ENCODE results near the gene CNTNAP1. TPM values are rescaled to one million over a fixed set of nuclear protein-coding genes. Genes with fewer than 3 reads are reported as not detected.

Gene CNTNAP1
- total and polyA plus RNA-seq, 10 of the 15 experiments (the other 5 are each of a cell fraction or from before 2014, with no cell fraction given) = 0.95 to 29.9 (median 10.4) TPM

Small RNA genes within 50 kb of the gene (microRNA-seq; reads per million reads assigned to microRNA genes)
- not detected for gene MIR6780A

Small RNA genes within 50 kb of the gene (small RNA-seq; reads per million reads assigned to genes)
- gene MIR6780A = not detected

Other genes starting within 250 kb of the CNTNAP1 start
Only the 7 nearest of the 22 such genes appear.
- gene RETREG3, start 73.2 kb upstream of the CNTNAP1 start, total RNA-seq (2014; rRNA removed) = 38.9 and 42.8 TPM in 2 replicates
- 28.7 and 28.9 TPM in 2 replicates for gene RETREG3, start 73.2 kb upstream of the CNTNAP1 start, total RNA-seq (2014; rRNA removed; fragmentation: Illumina TruSeq; extraction: Trizol)
- 47.6 and 50.3 TPM in 2 replicates for gene RETREG3, start 73.2 kb upstream of the CNTNAP1 start, total RNA-seq (2021)
- gene RETREG3, start 73.2 kb upstream of the CNTNAP1 start, polyA plus RNA-seq (2011; rRNA removed) = 34.9 and 50.6 TPM in 2 replicates
- 20.5 and 23.3 TPM in 2 replicates for gene RETREG3, start 73.2 kb upstream of the CNTNAP1 start, polyA plus RNA-seq (2014; fragmentation: Illumina TruSeq; extraction: Trizol)
- gene RETREG3, start 73.2 kb upstream of the CNTNAP1 start, polyA plus RNA-seq (2014; fragmentation: Nextera tagmentation; extraction: Ambion mirVana) = 1 to 10 TPM; 7.0 to 9.0 TPM
- 21.5 and 21.7 TPM in 2 replicates for gene RETREG3, start 73.2 kb upstream of the CNTNAP1 start, polyA plus RNA-seq (2014; rRNA removed)
- gene RETREG3, start 73.2 kb upstream of the CNTNAP1 start, polyA plus RNA-seq (2016; fragmentation: Nextera tagmentation; extraction: Ambion mirVana) = 10 to 100 TPM; 26.8 to 27.8 TPM
- 103 and 115 TPM in 2 replicates for gene TUBG1, start 72.8 kb upstream of the CNTNAP1 start, total RNA-seq (2014; rRNA removed)
- 58.3 and 69.9 TPM in 2 replicates for gene TUBG1, start 72.8 kb upstream of the CNTNAP1 start, total RNA-seq (2014; rRNA removed; fragmentation: Illumina TruSeq; extraction: Trizol)
- 120 and 126 TPM in 2 replicates for gene TUBG1, start 72.8 kb upstream of the CNTNAP1 start, total RNA-seq (2021)
- gene TUBG1, start 72.8 kb upstream of the CNTNAP1 start, polyA plus RNA-seq (2011; rRNA removed) = 25.8 and 43.3 TPM in 2 replicates
- 66.1 and 121 TPM in 2 replicates for gene TUBG1, start 72.8 kb upstream of the CNTNAP1 start, polyA plus RNA-seq (2014; fragmentation: Illumina TruSeq; extraction: Trizol)
- gene TUBG1, start 72.8 kb upstream of the CNTNAP1 start, polyA plus RNA-seq (2014; fragmentation: Nextera tagmentation; extraction: Ambion mirVana) = 10 to 100 TPM; 40.0 to 40.3 TPM
- gene TUBG1, start 72.8 kb upstream of the CNTNAP1 start, polyA plus RNA-seq (2014; rRNA removed) = 100.0 and 110 TPM in 2 replicates
- 100 to 1,000 TPM; 216 to 256 TPM for gene TUBG1, start 72.8 kb upstream of the CNTNAP1 start, polyA plus RNA-seq (2016; fragmentation: Nextera tagmentation; extraction: Ambion mirVana)
- gene TUBG2, start 23.2 kb upstream of the CNTNAP1 start, total RNA-seq (2014; rRNA removed) = 6.0 and 6.8 TPM in 2 replicates
- 3.8 and 4.7 TPM in 2 replicates for gene TUBG2, start 23.2 kb upstream of the CNTNAP1 start, total RNA-seq (2014; rRNA removed; fragmentation: Illumina TruSeq; extraction: Trizol)
- 7.7 and 9.1 TPM in 2 replicates for gene TUBG2, start 23.2 kb upstream of the CNTNAP1 start, total RNA-seq (2021)
- gene TUBG2, start 23.2 kb upstream of the CNTNAP1 start, polyA plus RNA-seq (2011; rRNA removed) = 12.4 and 14.4 TPM in 2 replicates
- gene TUBG2, start 23.2 kb upstream of the CNTNAP1 start, polyA plus RNA-seq (2014; fragmentation: Illumina TruSeq; extraction: Trizol) = 5.8 and 8.8 TPM in 2 replicates
- gene TUBG2, start 23.2 kb upstream of the CNTNAP1 start, polyA plus RNA-seq (2014; fragmentation: Nextera tagmentation; extraction: Ambion mirVana) = 1 to 10 TPM; 1.2 to 1.8 TPM
- 11.3 and 12.5 TPM in 2 replicates for gene TUBG2, start 23.2 kb upstream of the CNTNAP1 start, polyA plus RNA-seq (2014; rRNA removed)
- gene TUBG2, start 23.2 kb upstream of the CNTNAP1 start, polyA plus RNA-seq (2016; fragmentation: Nextera tagmentation; extraction: Ambion mirVana) = 10 to 100 TPM; 11.3 to 11.9 TPM
- gene PLEKHH3, start 5.5 kb upstream of the CNTNAP1 start, total RNA-seq (2014; rRNA removed) = 15.8 and 22.3 TPM in 2 replicates
- 7.0 and 7.8 TPM in 2 replicates for gene PLEKHH3, start 5.5 kb upstream of the CNTNAP1 start, total RNA-seq (2014; rRNA removed; fragmentation: Illumina TruSeq; extraction: Trizol)
- 35.5 and 38.0 TPM in 2 replicates for gene PLEKHH3, start 5.5 kb upstream of the CNTNAP1 start, total RNA-seq (2021)
- gene PLEKHH3, start 5.5 kb upstream of the CNTNAP1 start, polyA plus RNA-seq (2011; rRNA removed) = 4.0 and 14.0 TPM in 2 replicates
- 1.5 and 3.9 TPM in 2 replicates for gene PLEKHH3, start 5.5 kb upstream of the CNTNAP1 start, polyA plus RNA-seq (2014; fragmentation: Illumina TruSeq; extraction: Trizol)
- 1 to 10 TPM in 1 of 2 experiments, under 1 TPM in 1; 0.31 to 2.1 TPM for gene PLEKHH3, start 5.5 kb upstream of the CNTNAP1 start, polyA plus RNA-seq (2014; fragmentation: Nextera tagmentation; extraction: Ambion mirVana)
- gene PLEKHH3, start 5.5 kb upstream of the CNTNAP1 start, polyA plus RNA-seq (2014; rRNA removed) = 29.5 and 31.3 TPM in 2 replicates
- 10 to 100 TPM; 10.3 to 11.8 TPM for gene PLEKHH3, start 5.5 kb upstream of the CNTNAP1 start, polyA plus RNA-seq (2016; fragmentation: Nextera tagmentation; extraction: Ambion mirVana)
- 25.2 and 34.2 TPM in 2 replicates for gene CCR10, start 688 bp upstream of the CNTNAP1 start, total RNA-seq (2014; rRNA removed)
- gene CCR10, start 688 bp upstream of the CNTNAP1 start, total RNA-seq (2014; rRNA removed; fragmentation: Illumina TruSeq; extraction: Trizol) = 1.7 and 2.3 TPM in 2 replicates
- gene CCR10, start 688 bp upstream of the CNTNAP1 start, total RNA-seq (2021) = 54.0 and 61.3 TPM in 2 replicates
- gene CCR10, start 688 bp upstream of the CNTNAP1 start, polyA plus RNA-seq (2011; rRNA removed) = 1.7 and 2.6 TPM in 2 replicates
- gene CCR10, start 688 bp upstream of the CNTNAP1 start, polyA plus RNA-seq (2014; fragmentation: Illumina TruSeq; extraction: Trizol) = 0.22 and 0.82 TPM in 2 replicates
- gene CCR10, start 688 bp upstream of the CNTNAP1 start, polyA plus RNA-seq (2014; fragmentation: Nextera tagmentation; extraction: Ambion mirVana) = under 1 TPM; 0.05 to 0.27 TPM
- 21.0 and 30.9 TPM in 2 replicates for gene CCR10, start 688 bp upstream of the CNTNAP1 start, polyA plus RNA-seq (2014; rRNA removed)
- gene CCR10, start 688 bp upstream of the CNTNAP1 start, polyA plus RNA-seq (2016; fragmentation: Nextera tagmentation; extraction: Ambion mirVana) = 10 to 100 TPM; 60.3 to 63.6 TPM
- gene EZH1, start 62.5 kb downstream of the CNTNAP1 start, total RNA-seq (2014; rRNA removed) = 16.4 and 21.3 TPM in 2 replicates
- 15.5 and 17.3 TPM in 2 replicates for gene EZH1, start 62.5 kb downstream of the CNTNAP1 start, total RNA-seq (2014; rRNA removed; fragmentation: Illumina TruSeq; extraction: Trizol)
- 15.7 and 22.1 TPM in 2 replicates for gene EZH1, start 62.5 kb downstream of the CNTNAP1 start, total RNA-seq (2021)
- 39.8 and 43.3 TPM in 2 replicates for gene EZH1, start 62.5 kb downstream of the CNTNAP1 start, polyA plus RNA-seq (2011; rRNA removed)
- gene EZH1, start 62.5 kb downstream of the CNTNAP1 start, polyA plus RNA-seq (2014; fragmentation: Illumina TruSeq; extraction: Trizol) = 23.7 and 27.1 TPM in 2 replicates
- gene EZH1, start 62.5 kb downstream of the CNTNAP1 start, polyA plus RNA-seq (2014; fragmentation: Nextera tagmentation; extraction: Ambion mirVana) = 1 to 10 TPM; 6.1 to 6.2 TPM
- gene EZH1, start 62.5 kb downstream of the CNTNAP1 start, polyA plus RNA-seq (2014; rRNA removed) = 24.7 and 25.4 TPM in 2 replicates
- 10 to 100 TPM; 14.9 to 15.4 TPM for gene EZH1, start 62.5 kb downstream of the CNTNAP1 start, polyA plus RNA-seq (2016; fragmentation: Nextera tagmentation; extraction: Ambion mirVana)
- gene RAMP2, start 78.7 kb downstream of the CNTNAP1 start, total RNA-seq (2014; rRNA removed) = not detected in 2 replicates
- gene RAMP2, start 78.7 kb downstream of the CNTNAP1 start, total RNA-seq (2014; rRNA removed; fragmentation: Illumina TruSeq; extraction: Trizol) = not detected in 2 replicates
- gene RAMP2, start 78.7 kb downstream of the CNTNAP1 start, total RNA-seq (2021) = 0.43 TPM in 1 of 2 replicates, not detected in the other
- gene RAMP2, start 78.7 kb downstream of the CNTNAP1 start, polyA plus RNA-seq (2011; rRNA removed) = 0.14 TPM in 1 of 2 replicates, not detected in the other
- 0.22 and 0.98 TPM in 2 replicates for gene RAMP2, start 78.7 kb downstream of the CNTNAP1 start, polyA plus RNA-seq (2014; fragmentation: Illumina TruSeq; extraction: Trizol)
- gene RAMP2, start 78.7 kb downstream of the CNTNAP1 start, polyA plus RNA-seq (2014; fragmentation: Nextera tagmentation; extraction: Ambion mirVana) = under 1 TPM; 0.20 to 0.21 TPM
- gene RAMP2, start 78.7 kb downstream of the CNTNAP1 start, polyA plus RNA-seq (2014; rRNA removed) = 0.32 and 0.37 TPM in 2 replicates
- gene RAMP2, start 78.7 kb downstream of the CNTNAP1 start, polyA plus RNA-seq (2016; fragmentation: Nextera tagmentation; extraction: Ambion mirVana) = under 1 TPM in 1 of 2 experiments, not detected in 1; 0.21 TPM

All from GM12878 (cell line).